ENCODE results near the gene FAP. TPM values are rescaled to one million over a fixed set of nuclear protein-coding genes. Genes with fewer than 3 reads are reported as not detected.

Gene FAP
- polyA plus RNA-seq, 3 donors: 5.5 to 10.1 (median 9.3) TPM

GRCh38 chr2:162244541-162245031 is 1.3 kb upstream of the FAP start:
- DNase-seq: no peak

GRCh38 chr2:162243715-162244114 is 470 bp upstream of the FAP start:
- DNase-seq: no peak

GRCh38 chr2:162242586-162243280 is 512 bp downstream of the FAP start:
- DNase-seq: no peak

- no peak for DNase-seq
These were observed 1.7 kb downstream of the FAP start for GRCh38 chr2:162241571-162241970.

GRCh38 chr2:162234620-162235462 is 8.4 kb downstream of the FAP start:
- DNase-seq: no peak

- no peak for DNase-seq
These were observed 10.0 kb downstream of the FAP start for GRCh38 chr2:162233197-162233596.

GRCh38 chr2:162232671-162233070 is 10.6 kb downstream of the FAP start:
- no peak for DNase-seq

- no peak for DNase-seq
These were observed 11.2 kb downstream of the FAP start for GRCh38 chr2:162232027-162232426.

GRCh38 chr2:162230761-162231160 is 12.5 kb downstream of the FAP start:
- DNase-seq: no peak

GRCh38 chr2:162226836-162227235 is 16.4 kb downstream of the FAP start:
- DNase-seq: no peak

- no peak for DNase-seq
These were observed 22.2 kb downstream of the FAP start for GRCh38 chr2:162221064-162221463.

- DNase-seq: no peak
These were observed 22.9 kb downstream of the FAP start for GRCh38 chr2:162220368-162220767.

- no peak for DNase-seq
These were observed 23.8 kb downstream of the FAP start for GRCh38 chr2:162219426-162219825.

GRCh38 chr2:162217598-162217997 is 25.6 kb downstream of the FAP start:
- peak; percentile 8 for DNase-seq

GRCh38 chr2:162215162-162215561 is 28.1 kb downstream of the FAP start:
- DNase-seq: no peak

GRCh38 chr2:162212366-162212765 is 30.9 kb downstream of the FAP start:
- DNase-seq: no peak

- no peak for DNase-seq
These were observed 31.5 kb downstream of the FAP start for GRCh38 chr2:162211732-162212131.

GRCh38 chr2:162210385-162210784 is 32.9 kb downstream of the FAP start:
- DNase-seq: no peak

- DNase-seq: no peak
These were observed 41.0 kb downstream of the FAP start for GRCh38 chr2:162202203-162202602.

GRCh38 chr2:162200636-162201035 is 42.6 kb downstream of the FAP start:
- no peak for DNase-seq

GRCh38 chr2:162199913-162200312 is 43.3 kb downstream of the FAP start:
- DNase-seq: no peak

GRCh38 chr2:162198239-162198638 is 45.0 kb downstream of the FAP start:
- DNase-seq: no peak

All from renal pelvis (tissue), 4 donors.